Thymus (tissue), 11 donors: ENCODE data around the gene PILRA. TPM values are rescaled to one million over a fixed set of nuclear protein-coding genes. Genes with fewer than 3 reads are reported as not detected.

Experiments
- DNase-seq, 9 donors: peaks; one replicate each; pipeline ENCODE4 v3.0.0-alpha.2; 2013; ENCODE audit warnings: low spot score in 9 of 9, low read depth in 6 of 9, missing footprints in 1 of 9
- H3K27ac ChIP-seq, 2 donors: one replicate each; pipeline ENCODE4 v1.5.1; 2013; ENCODE audit warnings: control low read depth in 1 of 2, low read depth in 1 of 2, low read length in 1 of 2, mild to moderate bottlenecking in 1 of 2, moderate library complexity in 1 of 2
- H3K27me3 ChIP-seq, 2 donors: one replicate each; pipeline ENCODE4 v1.5.1; 2013; ENCODE audit warnings: low read length in 1 of 2; ENCODE audit not compliant: control insufficient read depth in 2 of 2, insufficient read depth in 1 of 2
- H3K36me3 ChIP-seq, 2 donors: one replicate each; pipeline ENCODE4 v1.5.1; 2013; ENCODE audit warnings: low read length in 1 of 2, mild to moderate bottlenecking in 1 of 2, moderate library complexity in 1 of 2; ENCODE audit not compliant: control insufficient read depth in 2 of 2, insufficient read depth in 2 of 2
- H3K4me1 ChIP-seq, 2 donors: one replicate each; pipeline ENCODE4 v1.5.1; 2013; ENCODE audit warnings: low read length in 2 of 2; ENCODE audit not compliant: control insufficient read depth in 2 of 2, insufficient read depth in 2 of 2
- H3K4me3 ChIP-seq, 2 donors: one replicate each; pipeline ENCODE4 v1.5.1; 2013; ENCODE audit warnings: low read length in 2 of 2, control low read depth in 1 of 2, mild to moderate bottlenecking in 1 of 2
- H3K9me3 ChIP-seq, 2 donors: one replicate each; pipeline ENCODE4 v1.5.1; 2013; ENCODE audit warnings: low read length in 1 of 2, mild to moderate bottlenecking in 1 of 2; ENCODE audit not compliant: control insufficient read depth in 2 of 2, insufficient read depth in 1 of 2
- WGBS: extraction: QIAGEN DNeasy Blood & Tissue Kit; methylation state at CpG from one replicate; pipeline ENCODE4 v1.1.7; 2013; 5-methylcytosine and 5-hydroxymethylcytosine counted together
- polyA plus RNA-seq: library from polyadenylated mRNA; stranded (reverse); fragments of 200-250 nt; gene quantifications from one replicate; pipeline ENCODE4 v1.2.3, GENCODE V29; 2013
- total RNA-seq: library from RNA; stranded (reverse); fragments of 120-200 nt; gene quantifications from one replicate; pipeline ENCODE4 v1.2.4, GENCODE V29; 2013
- donor health status: healthy.

PILRA gene
- total and polyA plus RNA-seq, 2 donors, result 4.6 to 12.2 TPM

GRCh38 chr7:100426516-100426915 is 53.2 kb downstream of the PILRA start:
- no peak overlapping the region for H3K4me3 ChIP-seq
- no peak overlapping the region for H3K27ac ChIP-seq
- H3K4me1 ChIP-seq, result peaks cover 11 to 18% of the 10 kb centered on the region in 2 donors
- no peak for DNase-seq
- peaks cover 2 to 9% of the 10 kb centered on the region in 2 donors for H3K9me3 ChIP-seq
- H3K27me3 ChIP-seq, result no peaks in the 10 kb centered on the region
- H3K36me3 ChIP-seq, result peaks cover 6 to 8% of the 10 kb centered on the region in 2 donors

GRCh38 chr7:100427762-100428198 is 54.5 kb downstream of the PILRA start:
- 58% methylated on average over 16 of the region's 16 CpGs for WGBS

GRCh38 chr7:100428199-100428966 is 55.1 kb downstream of the PILRA start, which contains the start of gene ZCWPW1:
Gene ZCWPW1, minus strand, starts transcription at chr7:100428703. Its CDS starts 8,054 bp downstream, at chr7:100420649.
- DNase-seq, result peak; percentile 97 to 100 (median 98)
- Histone ChIP-seq H3K4me3 (peak within 1 kb of the TSS; percentile 84 to 93), H3K4me1 (peaks cover 18 to 37% of the 10 kb centered on the region in 2 donors), H3K9me3 (peaks cover 2 to 9% of the 10 kb centered on the region in 2 donors), H3K36me3 (peaks cover 22 to 25% of the 10 kb centered on the region in 2 donors), H3K27me3 (no peaks in the 10 kb centered on the region), H3K27ac (peak within 1 kb of the TSS; percentile 99 to 100)
- under 1% methylated on average over 66 of the region's 66 CpGs for WGBS

More at GRCh38 chr7:100427762-100428198, 54.5 kb downstream of the PILRA start:
- peak overlapping the region in 1 of 2 donors; percentile 84 for H3K4me3 ChIP-seq
- H3K27me3 ChIP-seq, result no peaks in the 10 kb centered on the region
- peak overlapping the region; percentile 64 to 99 for H3K27ac ChIP-seq
- peaks cover 2 to 9% of the 10 kb centered on the region in 2 donors for H3K9me3 ChIP-seq
- H3K4me1 ChIP-seq, result peaks cover 18 to 31% of the 10 kb centered on the region in 2 donors
- DNase-seq, result no peak
- peaks cover 17 to 19% of the 10 kb centered on the region in 2 donors for H3K36me3 ChIP-seq

- H3K27ac ChIP-seq, result peak overlapping the region; percentile 99 to 100
- H3K4me3 ChIP-seq, result peak overlapping the region; percentile 84 to 93
- under 1% methylated on average over 40 of the region's 40 CpGs for WGBS
- H3K4me1 ChIP-seq, result peaks cover 24 to 44% of the 10 kb centered on the region in 2 donors
- H3K27me3 ChIP-seq, result no peaks in the 10 kb centered on the region
- DNase-seq, result peak; percentile 98 to 100 (median 100)
- H3K9me3 ChIP-seq, result peaks cover 2 to 9% of the 10 kb centered on the region in 2 donors
- peaks cover 29 to 32% of the 10 kb centered on the region in 2 donors for H3K36me3 ChIP-seq
Observed at GRCh38 chr7:100428967-100429636, 55.8 kb downstream of the PILRA start.

- DNase-seq, result peak; percentile 88 to 98 (median 94)
- Histone ChIP-seq H3K36me3 (peaks cover 34 to 39% of the 10 kb centered on the region in 2 donors), H3K27me3 (no peaks in the 10 kb centered on the region), H3K27ac (peak within 1 kb of the TSS; percentile 99 to 100), H3K4me1 (peaks cover 31 to 51% of the 10 kb centered on the region in 2 donors), H3K4me3 (peak within 1 kb of the TSS; percentile 84 to 93), H3K9me3 (peaks cover 2 to 9% of the 10 kb centered on the region in 2 donors)
- WGBS, result under 1% methylated on average over 95 of the region's 95 CpGs
Observed at GRCh38 chr7:100429637-100430492, 56.6 kb downstream of the PILRA start, which contains the start of gene MEPCE. Gene MEPCE, plus strand, starts transcription at chr7:100429831. Its CDS starts 188 bp downstream, at chr7:100430019.

- Histone ChIP-seq H3K36me3 (peaks cover 34 to 45% of the 10 kb centered on the region in 2 donors), H3K9me3 (peaks cover 2 to 9% of the 10 kb centered on the region in 2 donors), H3K4me1 (peaks cover 34 to 58% of the 10 kb centered on the region in 2 donors), H3K27ac (peak overlapping the region; percentile 99 to 100), H3K27me3 (no peaks in the 10 kb centered on the region), H3K4me3 (peak overlapping the region; percentile 84 to 93)
- whole genome bisulfite sequencing, result 29% methylated on average over 31 of the region's 31 CpGs
- no peak for DNase-seq
Observed at GRCh38 chr7:100430493-100431285, 57.4 kb downstream of the PILRA start.

GRCh38 chr7:100431286-100431735 is 58.0 kb downstream of the PILRA start:
- Histone ChIP-seq H3K4me3 (peak overlapping the region; percentile 84 to 93), H3K36me3 (peaks cover 34 to 45% of the 10 kb centered on the region in 2 donors), H3K9me3 (peaks cover 2 to 10% of the 10 kb centered on the region in 2 donors), H3K4me1 (peaks cover 34 to 58% of the 10 kb centered on the region in 2 donors), H3K27ac (peak overlapping the region in 1 of 2 donors; percentile 99), H3K27me3 (no peaks in the 10 kb centered on the region)
- DNase-seq, result no peak
- WGBS, result 98% methylated on average over 23 of the region's 23 CpGs

- no peaks in the 10 kb centered on the region for H3K27me3 ChIP-seq
- H3K4me3 ChIP-seq, result peak overlapping the region in 1 of 2 donors; percentile 6
- H3K4me1 ChIP-seq, result peaks cover 34 to 64% of the 10 kb centered on the region in 2 donors
- H3K36me3 ChIP-seq, result peaks cover 34 to 45% of the 10 kb centered on the region in 2 donors
- no peak for DNase-seq
- WGBS, result 94% methylated on average over 4 of the region's 4 CpGs
- peak overlapping the region in 1 of 2 donors; percentile 80 for H3K27ac ChIP-seq
- peaks cover 2 to 11% of the 10 kb centered on the region in 2 donors for H3K9me3 ChIP-seq
Observed at GRCh38 chr7:100432053-100432452, 58.8 kb downstream of the PILRA start.
